Stimulated activated CD4-positive, alpha-beta T cell treated with anti-CD3 and anti-CD28 coated beads, Interleukin-2, amount 100 ng/mL, for 48 hours (primary cell): Measurements from ENCODE around the gene NCKAP5L.
A peak's percentile ranks its signal among the peaks of the same experiment; 100 is the strongest.
"Not testable (repeated sequence)": the region's sequence is repeated elsewhere in the genome, so short reads cannot be mapped to it uniquely, and the experiment has no call there.

Experiments used
- DNase-seq, 2 donors: peaks; one replicate each; pipeline ENCODE4 v3.0.0-alpha.2; 2020

Gene NCKAP5L

DNA sequence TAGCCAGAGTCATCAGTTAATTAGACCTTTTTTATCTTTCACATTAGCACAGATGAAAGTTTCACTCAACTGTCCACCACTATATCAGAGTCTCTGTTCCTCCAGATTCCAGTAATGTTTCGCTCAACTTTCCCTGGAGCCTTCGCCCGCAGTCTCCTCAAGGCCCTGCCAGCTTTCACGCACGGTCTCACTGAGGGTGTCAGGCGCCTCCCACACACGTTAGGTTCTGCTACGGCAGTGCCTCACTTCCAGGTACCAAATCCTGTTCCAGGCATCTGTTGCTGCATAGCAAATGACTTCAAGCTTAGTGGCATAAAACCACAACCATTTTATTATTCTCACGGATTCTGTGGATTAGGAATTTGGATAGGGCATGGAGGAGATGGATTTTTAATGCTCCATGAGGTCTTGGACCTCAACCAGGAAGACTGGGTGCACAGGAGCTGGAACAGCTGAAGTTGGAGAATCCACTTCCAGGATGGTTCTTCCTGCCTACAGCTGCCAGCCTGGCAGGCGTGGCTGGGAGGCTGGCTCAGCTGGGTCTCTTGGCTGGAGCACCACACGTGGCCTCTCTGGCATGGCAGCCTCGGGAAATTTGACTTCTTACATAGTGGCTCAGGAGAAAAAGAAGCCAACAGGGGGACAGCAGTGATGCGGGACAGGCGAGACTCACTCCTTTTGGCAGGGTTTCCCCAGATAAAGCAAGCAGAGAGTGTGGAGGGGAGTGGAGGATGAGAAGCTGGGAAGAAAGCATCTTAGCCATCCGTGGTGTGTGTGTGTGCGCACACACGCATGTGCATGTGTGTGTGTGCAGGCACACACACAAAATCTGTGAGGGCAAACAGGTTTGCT, 36.0 kb upstream of the NCKAP5L start:
- no peak for DNase-seq

DNA sequence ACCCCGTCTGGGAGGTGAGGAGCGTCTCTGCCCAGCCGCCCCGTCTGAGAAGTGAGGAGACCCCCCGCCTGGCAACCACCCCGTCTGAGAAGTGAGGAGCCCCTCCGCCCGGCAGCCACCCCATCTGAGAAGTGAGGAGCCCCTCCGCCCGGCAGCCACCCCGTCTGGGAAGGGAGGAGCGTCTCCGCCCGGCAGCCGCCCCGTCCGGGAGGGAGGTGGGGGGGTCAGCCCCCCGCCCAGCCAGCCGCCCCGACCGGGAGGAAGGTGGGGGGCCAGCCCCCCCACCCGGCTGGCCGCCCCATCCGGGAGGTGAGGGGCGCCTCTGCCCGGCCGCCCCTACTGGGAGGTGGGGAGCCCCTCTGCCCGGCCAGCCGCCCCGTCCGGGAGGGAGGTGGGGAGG, 32.7 kb upstream of the NCKAP5L start:
- DNase-seq = not testable (repeated sequence)

DNA sequence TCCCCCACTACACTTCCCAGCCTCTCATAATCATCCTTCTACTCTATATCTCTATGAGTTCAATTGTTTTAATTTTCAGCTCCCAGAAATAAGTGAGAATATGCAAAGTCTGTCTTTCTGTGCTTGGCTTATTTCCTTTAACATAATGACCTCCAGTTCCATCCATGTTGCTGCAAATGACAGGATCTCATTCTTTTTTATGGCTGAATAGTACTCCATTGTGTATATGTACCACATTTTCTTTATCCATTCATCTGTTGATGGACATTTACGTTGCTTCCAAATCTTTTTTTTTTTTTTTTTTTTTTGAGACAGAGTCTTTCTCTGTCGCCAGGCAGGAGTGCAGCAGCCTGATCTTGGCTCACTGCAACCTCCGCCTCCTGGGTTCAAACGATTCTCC, 27.7 kb upstream of the NCKAP5L start:
- DNase-seq = not testable (repeated sequence)

GRCh38 chr12:49854976-49855375, 26.8 kb upstream of the NCKAP5L start:
- no peak for DNase-seq

DNA sequence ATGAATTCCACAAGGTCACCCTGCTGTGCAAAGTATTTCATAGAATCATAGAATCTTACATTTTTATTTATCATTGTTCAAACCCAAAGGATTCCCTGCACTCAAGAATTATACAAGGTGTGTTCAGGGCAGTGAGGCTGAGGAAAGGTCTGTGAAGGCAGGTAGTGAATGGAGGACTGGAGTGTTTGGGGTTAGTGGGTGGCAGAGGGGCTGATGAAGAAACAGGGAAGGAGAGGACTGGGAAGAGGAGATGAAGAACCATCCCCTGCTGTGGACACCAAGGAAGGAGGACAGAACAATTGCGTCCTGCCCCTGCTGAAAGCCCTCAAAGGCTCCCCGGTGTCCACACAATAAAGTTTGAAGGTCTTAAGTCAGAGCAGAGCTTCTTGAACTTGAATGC, 25.5 kb upstream of the NCKAP5L start:
- DNase-seq = no peak

DNA sequence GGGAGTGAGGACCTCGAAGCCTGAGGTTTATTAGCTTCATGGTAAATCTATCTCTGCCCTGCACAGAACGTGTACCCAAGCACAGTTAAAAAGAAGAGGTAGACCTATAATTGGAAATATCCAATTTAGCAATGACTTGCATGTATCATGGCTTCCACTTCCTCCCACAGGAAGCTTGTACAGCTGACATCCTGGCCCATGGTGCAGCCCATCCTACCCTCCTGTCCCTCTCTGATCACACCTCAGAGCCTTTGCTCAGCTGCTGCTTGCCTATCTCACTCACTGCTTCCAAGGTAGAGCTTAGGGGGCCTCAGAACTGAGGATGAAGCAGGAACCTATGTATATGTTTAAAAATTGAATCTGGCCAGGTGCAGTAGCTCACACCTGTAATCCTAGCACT, 18.9 kb upstream of the NCKAP5L start:
- DNase-seq = no peak

DNA sequence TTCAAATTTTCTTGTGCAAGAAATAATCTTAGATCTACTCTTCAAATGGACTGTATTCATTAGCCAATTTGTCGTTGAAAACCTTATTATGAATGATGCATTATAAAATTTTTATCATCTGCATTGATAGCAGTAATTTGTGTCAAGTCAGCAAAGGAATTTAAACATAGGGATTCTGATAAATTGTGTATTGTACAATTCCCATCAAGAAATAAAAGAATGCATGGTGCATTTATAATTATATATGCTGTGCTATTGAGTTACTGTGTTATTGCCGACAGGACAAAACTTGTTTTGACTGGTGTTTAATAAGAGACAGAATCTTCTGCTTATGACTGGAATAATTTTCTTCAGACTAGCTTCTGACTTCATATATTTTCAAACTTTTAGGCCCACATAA, 17.8 kb upstream of the NCKAP5L start:
- DNase-seq = no peak

- no peak for DNase-seq
Observed at GRCh38 chr12:49843876-49844437, 15.7 kb upstream of the NCKAP5L start.

DNA sequence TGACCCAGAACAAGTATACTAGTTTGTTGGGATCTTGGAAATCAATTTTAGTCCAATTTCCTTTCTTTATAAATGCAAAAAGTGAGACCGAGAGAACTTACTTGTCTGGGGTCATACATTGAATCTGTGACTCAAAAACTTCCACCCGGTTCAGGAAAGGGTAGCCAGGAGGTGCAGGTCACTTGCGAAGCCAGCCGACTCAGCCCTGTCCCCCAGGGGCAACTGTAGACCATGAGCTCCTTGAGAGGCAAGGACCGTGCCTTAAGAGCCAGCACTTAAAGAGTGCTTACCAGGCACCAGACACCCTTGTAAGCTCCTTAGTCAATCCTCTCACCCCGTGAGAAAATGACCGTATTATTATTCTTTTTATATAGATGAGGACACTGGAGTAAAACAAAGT, 15.2 kb upstream of the NCKAP5L start:
- DNase-seq = no peak

DNA sequence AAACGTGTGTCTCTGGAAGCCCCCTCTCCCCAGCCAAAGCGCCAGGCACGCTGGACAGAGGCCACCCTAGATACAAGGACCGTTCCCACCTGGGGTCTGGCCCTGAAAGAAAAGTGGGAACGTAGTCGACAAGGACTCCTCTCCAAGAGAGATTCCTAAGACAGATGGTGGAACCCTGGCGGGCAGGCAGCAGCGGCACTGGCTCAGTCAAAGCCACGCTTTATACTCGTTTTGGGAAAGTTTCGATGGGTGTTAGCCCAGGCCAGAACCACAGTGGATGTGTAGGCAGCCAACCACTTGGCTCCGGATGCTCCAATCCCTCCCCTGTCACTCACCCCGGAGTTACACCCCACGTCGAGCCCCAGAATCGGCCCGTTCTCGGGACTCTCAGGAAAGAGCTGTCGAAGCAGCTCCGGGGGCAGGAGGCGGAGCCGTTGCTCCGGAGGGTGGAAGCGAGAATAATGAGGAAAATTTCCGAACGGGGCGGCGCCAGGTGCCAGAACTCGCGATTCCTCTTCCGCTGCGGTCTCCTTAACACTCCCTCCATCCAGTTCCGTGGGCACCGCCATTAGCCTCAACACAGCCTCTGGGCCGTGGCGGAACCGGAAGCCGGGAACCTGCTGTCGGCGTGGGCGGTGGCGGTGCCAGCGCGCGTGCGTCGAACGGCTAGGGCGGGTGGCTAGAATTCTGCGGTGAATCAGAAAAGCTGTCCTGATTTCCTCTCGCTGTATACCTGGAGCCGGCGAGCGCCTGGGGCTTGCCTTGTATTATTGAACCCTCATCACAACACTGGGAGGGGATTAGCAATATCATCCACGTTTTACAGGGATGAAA, 14.5 kb upstream of the NCKAP5L start, which contains the start of gene BCDIN3D:
TSS of gene BCDIN3D (minus strand) at position 588 of the 834 bp plus-strand sequence. CDS start at position 569, 19 bp downstream.
- peak; percentile 93 to 95 for DNase-seq

- no peak for DNase-seq
Observed at GRCh38 chr12:49838973-49839633, 10.9 kb upstream of the NCKAP5L start.

DNA sequence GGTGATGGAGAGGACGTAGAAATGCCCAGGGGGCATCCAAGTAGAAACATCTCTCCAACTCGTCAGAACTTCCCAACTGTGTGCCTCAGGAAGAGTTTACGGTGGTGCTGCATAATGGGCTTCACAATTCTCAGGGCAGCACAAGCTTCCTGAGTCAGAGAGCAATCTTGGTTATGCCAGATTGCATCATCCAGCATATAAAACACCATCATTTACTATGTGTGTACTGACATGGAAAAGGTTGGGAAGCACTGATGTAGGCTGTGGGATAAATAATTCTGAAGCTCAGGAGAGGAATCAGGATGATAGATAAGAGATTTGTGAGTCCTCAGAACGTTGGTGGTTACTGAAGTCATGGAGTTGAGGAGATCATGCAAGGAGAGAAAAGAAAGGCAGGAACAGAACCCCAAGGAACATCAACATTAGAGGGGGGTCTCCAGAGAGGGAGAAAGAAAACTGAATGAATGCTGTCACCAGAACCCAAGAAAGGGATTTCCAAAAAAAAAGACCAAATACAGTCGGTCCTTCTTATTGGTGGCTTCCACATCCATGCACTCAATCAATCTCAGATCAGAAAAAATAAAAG, 4.7 kb upstream of the NCKAP5L start:
- DNase-seq = no peak

GRCh38 chr12:49831717-49832116, 3.5 kb upstream of the NCKAP5L start:
- no peak for DNase-seq

GRCh38 chr12:49827401-49828099, 663 bp downstream of the NCKAP5L start:
- DNase-seq = peak; percentile 19 to 27

- DNase-seq = no peak
Observed at GRCh38 chr12:49827051-49827400, 1.2 kb downstream of the NCKAP5L start.

DNA sequence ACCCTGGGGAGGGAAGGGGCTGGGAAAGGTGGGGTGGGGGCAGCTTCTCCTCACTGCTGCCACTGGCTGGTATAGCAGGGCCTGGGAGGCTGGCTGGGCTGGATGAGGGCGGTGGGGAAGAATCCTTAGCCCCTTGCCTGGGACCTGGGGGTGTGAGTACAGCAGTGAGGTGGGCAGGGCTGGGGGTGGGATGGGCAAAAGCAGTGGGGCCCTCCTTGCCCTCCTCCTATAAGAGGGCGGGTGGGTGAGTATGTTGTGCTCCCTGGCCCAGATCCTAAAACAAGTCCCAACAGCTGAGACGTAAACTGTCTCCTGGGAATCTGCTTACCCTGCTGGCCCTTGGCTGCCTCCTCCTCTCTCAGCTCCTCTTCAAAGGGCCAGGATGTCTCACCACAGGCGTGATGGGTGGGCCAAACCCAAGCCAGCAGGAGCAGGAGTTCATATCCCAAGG, 2.2 kb downstream of the NCKAP5L start:
- no peak for DNase-seq

GRCh38 chr12:49825360-49825970, 2.7 kb downstream of the NCKAP5L start:
- no peak for DNase-seq

DNA sequence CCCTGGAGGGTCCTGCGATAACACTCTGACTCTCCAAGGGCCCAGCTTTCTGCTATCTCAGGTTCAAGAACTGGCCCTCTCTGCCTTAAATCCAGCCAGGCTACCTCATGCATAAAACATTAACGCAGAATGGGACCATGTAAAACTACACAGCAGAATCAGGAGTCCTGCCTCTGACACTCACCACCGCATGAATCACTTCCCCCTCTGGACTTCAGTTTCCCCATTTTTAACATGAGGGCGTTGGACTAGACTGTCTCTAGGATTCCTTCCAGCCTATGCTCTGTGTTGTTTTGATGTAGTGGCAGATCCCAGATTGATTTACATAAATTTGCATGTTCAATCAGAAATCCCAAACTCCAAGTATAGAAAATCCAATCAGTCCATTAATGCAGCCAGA, 3.3 kb downstream of the NCKAP5L start:
- DNase-seq = no peak

- no peak for DNase-seq
Observed at GRCh38 chr12:49824416-49824815, 3.8 kb downstream of the NCKAP5L start.

GRCh38 chr12:49823951-49824350, 4.3 kb downstream of the NCKAP5L start:
- no peak for DNase-seq

GRCh38 chr12:49823350-49823749, 4.9 kb downstream of the NCKAP5L start:
- DNase-seq = no peak
